GM12878 (cell line): ENCODE measurements around the gene TTC23L. TPM values are rescaled to one million over a fixed set of nuclear protein-coding genes. Genes with fewer than 3 reads are reported as not detected.

Experiments
- ATAC-seq: fragments of 200-7000 bp; cut with Tn5 transposase; 3 replicates; pipeline ENCODE4 v1.9.1; 2020; ENCODE audit warnings: mild to moderate bottlenecking, moderate library complexity
- BruUV-seq: library from RNA; stranded (reverse); fragments of 400-500 nt; replicated peaks from 2 replicates; lab custom pipeline; 2021; lab: Mats Ljungman, UMichigan
- CTCF ChIA-PET: fragments of 300-600 bp; sonication (Branson Sonifier 250); formaldehyde crosslinking; extraction: SDS; loops from one replicate; lab custom pipeline; 2021; ENCODE audit warnings: inconsistent platforms; lab: Yijun Ruan, JAX
- POLR2A ChIA-PET: fragments of 350-600 bp; formaldehyde crosslinking; extraction: SDS; loops from one replicate; lab custom pipeline; 2021; ENCODE audit warnings: inconsistent platforms; lab: Charles Lee
- RAD21 ChIA-PET: fragments of 300-600 bp; sonication (Branson Sonifier 250); formaldehyde crosslinking; loops from one replicate; lab custom pipeline; 2023; ENCODE audit warnings: antibody characterized with exemption; ENCODE audit not compliant: unreplicated experiment; lab: Charles Lee
- SMC1A ChIA-PET: fragments of 300-600 bp; sonication (Branson Sonifier 250); formaldehyde crosslinking; loops from one replicate; lab custom pipeline; 2023; ENCODE audit not compliant: unreplicated experiment, uncharacterized antibody; lab: Charles Lee
- DNase-seq: peaks from one replicate; pipeline ENCODE4 v3.0.0-alpha.2; 2011; ENCODE audit warnings: low read depth, low spot score
- FAIRE-seq: peaks from 3 replicates; lab custom pipeline; 2011; peaks lifted over from hg19 to GRCh38; lab: Jason Lieb, UNC
- H2AFZ ChIP-seq: 2 replicates; pipeline ENCODE4 v1.6.0; 2011; ENCODE audit warnings: low read depth, low read length, control low read depth; ENCODE audit not compliant: control insufficient read depth
- H3K27ac ChIP-seq: 2 replicates; pipeline ENCODE4 v1.5.1; 2011; ENCODE audit warnings: control low read depth; ENCODE audit not compliant: control insufficient read depth, insufficient read depth
- H3K27me3 ChIP-seq, 2 experiments: replicated peaks in 1 of 2; 2 replicates each; pipeline versions ENCODE4 v1.6.0 to v1.6.1; 2011; ENCODE audit warnings: low read length in 1 of 2; ENCODE audit not compliant: control insufficient read depth in 2 of 2, insufficient read depth in 2 of 2
- H3K36me3 ChIP-seq, 2 experiments: 2 replicates each; pipeline ENCODE4 v1.5.1; 2011; ENCODE audit warnings: low read length in 1 of 2; ENCODE audit not compliant: control insufficient read depth in 2 of 2, insufficient read depth in 2 of 2
- H3K4me1 ChIP-seq: 2 replicates; pipeline ENCODE4 v1.6.1; 2011; ENCODE audit warnings: mild to moderate bottlenecking, low read length, moderate library complexity, mixed read lengths; ENCODE audit not compliant: control insufficient read depth, insufficient read depth
- H3K4me2 ChIP-seq: 2 replicates; pipeline ENCODE4 v1.6.0; 2011; ENCODE audit warnings: control low read depth; ENCODE audit not compliant: control insufficient read depth, insufficient read depth
- H3K4me3 ChIP-seq: fragments of 200-600 bp; sonication (generic); 2 replicates; pipeline ENCODE4 v1.5.1; 2016
- H3K79me2 ChIP-seq: 2 replicates; pipeline ENCODE4 v1.6.0; 2011; ENCODE audit warnings: low read length; ENCODE audit not compliant: control insufficient read depth, insufficient read depth
- H3K9ac ChIP-seq: 2 replicates; pipeline ENCODE4 v1.8.0; 2011; ENCODE audit warnings: low read length, control low read depth, mixed read lengths; ENCODE audit not compliant: control insufficient read depth, insufficient read depth
- H3K9me3 ChIP-seq: replicated peaks from 3 replicates; pipeline ENCODE4 v1.5.1; 2011; ENCODE audit warnings: mild to moderate bottlenecking, low read length; ENCODE audit not compliant: control insufficient read depth, insufficient read depth
- H4K20me1 ChIP-seq: 2 replicates; pipeline ENCODE4 v1.6.0; 2011; ENCODE audit not compliant: control insufficient read depth, insufficient read depth
- CREB1 ChIP-seq: IDR thresholded peaks from 2 replicates; pipeline ENCODE4 v1.6.1; 2012; ENCODE audit warnings: low read depth, mild to moderate bottlenecking, inconsistent platforms
- PRDM15 ChIP-seq: fragments of 450-650 bp; formaldehyde crosslinking; IDR thresholded peaks from 2 replicates; pipeline ENCODE4 v1.4.0; 2020; ENCODE audit warnings: mild to moderate bottlenecking, moderate library complexity
- RFX5 ChIP-seq: IDR thresholded peaks from 2 replicates; pipeline ENCODE4 v1.6.1; 2011; ENCODE audit warnings: low read depth, low read length, improper control_type of control experiment
- WGBS: methylation state at CpG from one replicate; pipeline ENCODE4 v1.1.6; 2016; ENCODE audit warnings: low lambda C conversion rate; ENCODE audit not compliant: insufficient replicate concordance, insufficient coverage; ENCODE audit errors: missing lambda C conversion rate; 5-methylcytosine and 5-hydroxymethylcytosine counted together
- in situ Hi-C: fragments of 300-500 bp; cut with MboI; formaldehyde crosslinking; loops from 9 replicates; pipeline ENCODE4 v1.14.3; 2018; ENCODE audit warnings: mixed read lengths
- intact Hi-C: fragments of 100-400 bp; cut with micrococcal nuclease; formaldehyde crosslinking; loops from one replicate; pipeline ENCODE4 v1.14.2; 2022; ENCODE audit not compliant: unreplicated experiment
- polyA plus RNA-seq, 11 experiments: library from polyadenylated mRNA; depleted of rRNA in 4 of 11; unstranded in 6 of 11; stranded (reverse) in 5 of 11; fragments of >200 nt; fragmentation: Nextera tagmentation in 4 of 11; fragmentation: Illumina TruSeq in 1 of 11; extraction: Ambion mirVana in 4 of 11; extraction: Trizol in 1 of 11; gene quantifications; 1 replicate in 1 of 11; 2 replicates in 10 of 11; pipeline versions ENCODE4 v1.2.1 to v1.2.3, GENCODE V29; 2011 to 2016; ENCODE audit warnings: inconsistent platforms in 2 of 11, missing spikeins in 2 of 11, low read depth in 1 of 11
- total RNA-seq, 4 experiments: library from RNA; depleted of rRNA in 3 of 4; stranded (reverse); fragments of >200 nt in 3 of 4; fragmentation: Illumina TruSeq in 1 of 4; extraction: Trizol in 1 of 4; gene quantifications; 2 replicates each; pipeline versions ENCODE4 v1.2.1 to v1.2.3, GENCODE V29; 2013 to 2021

Gene TTC23L
- total and polyA plus RNA-seq, 10 of the 15 experiments (the other 5 are each of a cell fraction or from before 2014, with no cell fraction given) = 0.09 to 0.34 TPM; not detected in 8

GRCh38 chr5:34899066-34899465 lies 60.1 kb downstream of the TTC23L start:
- no TSS peak for BruUV-seq
- Histone ChIP-seq H3K9me3 (no peaks in the 10 kb centered on the region), H2AFZ (no peak overlapping the region), H3K36me3 (no peaks in the 10 kb centered on the region), H3K27ac (no peak overlapping the region), H3K27me3 (no peaks in the 10 kb centered on the region), H3K9ac (no peak overlapping the region), H3K4me3 (no peak overlapping the region), H4K20me1 (no peaks in the 10 kb centered on the region), H3K4me1 (no peaks in the 10 kb centered on the region), H3K79me2 (no peaks in the 10 kb centered on the region), H3K4me2 (no peak overlapping the region)
- ChIA-PET RAD21 (interaction anchor here (1.3 to 1.6 kb wide), 5 partner anchors 16 to 424 kb away, joined by 3 to 8 read pairs (median 3); partner anchors contain the start of genes BRIX1 and RAD1), SMC1A (interaction anchor here (0.8 to 2.6 kb wide), 8 partner anchors 13 to 413 kb away, joined by 3 to 19 read pairs (median 6); no protein-coding TSS in a partner anchor), CTCF (interaction anchor here (0.7 to 5.7 kb wide), 19 partner anchors 8 to 431 kb away, joined by 3 to 44 read pairs (median 6); partner anchors contain the start of genes BRIX1, DNAJC21 and RAD1), POLR2A (no interaction called here)
- ATAC-seq (no peak), FAIRE-seq (no peak), DNase-seq (no peak)
- WGBS = 65% methylated on average over 2 of the region's 2 CpGs
- intact Hi-C loops (no loop called here), in situ Hi-C loops (no loop called here)
- TF ChIP-seq CREB1 = no peak
- TF ChIP-seq RFX5 = no peak
- no peak for TF ChIP-seq PRDM15 (CRISPR knock-in tag)
